K562 (cell line): ENCODE results near the gene CCDC61. TPM values are rescaled to one million over a fixed set of nuclear protein-coding genes. Genes with fewer than 3 reads are reported as not detected.

ENCODE experiments used
- ARID1B ChIP-seq: fragments of 450-650 bp; IDR thresholded peaks from 2 replicates; pipeline ENCODE4 v1.6.1; 2016; ENCODE audit warnings: antibody characterized with exemption, mild to moderate bottlenecking, inconsistent platforms
- CHD7 ChIP-seq: fragments of 200-600 bp; sonication (generic); IDR thresholded peaks from one replicate; pipeline ENCODE4 v1.6.1; 2012; ENCODE audit warnings: mild to moderate bottlenecking, low read depth, low read length, inconsistent platforms
- ETS2 ChIP-seq: IDR thresholded peaks from 2 replicates; pipeline ENCODE4 v1.6.1; 2016; ENCODE audit warnings: borderline replicate concordance, missing genetic modification characterization, mild to moderate bottlenecking, moderate library complexity, missing compliant biosample characterization; ENCODE audit not compliant: poor library complexity, severe bottlenecking
- MCM2 ChIP-seq: fragments of 450-650 bp; IDR thresholded peaks from 2 replicates; pipeline ENCODE4 v1.6.1; 2017; ENCODE audit warnings: low read depth, mild to moderate bottlenecking
- NFATC3 ChIP-seq: fragments of 450-650 bp; IDR thresholded peaks from 2 replicates; pipeline ENCODE4 v1.6.1; 2017; ENCODE audit warnings: mild to moderate bottlenecking
- NR2C2 ChIP-seq, 2 experiments: fragments of 200-800 bp in 1 of 2; sonication (Bioruptor generic) in 1 of 2; sonication (generic) in 1 of 2; formaldehyde crosslinking in 1 of 2; IDR thresholded peaks; 2 replicates each; pipeline versions ENCODE4 v1.6.1 to v1.8.0; 2016 to 2022; ENCODE audit warnings: mild to moderate bottlenecking in 1 of 2, missing compliant biosample characterization in 1 of 2, missing genetic modification characterization in 1 of 2, missing genetic modification reagents in 1 of 2
- SMAD4 ChIP-seq: fragments of 250-450 bp; sonication (Bioruptor Pico); conservative IDR thresholded peaks from 2 replicates; pipeline ENCODE4 v1.8.0; 2021; ENCODE audit warnings: inconsistent platforms, mild to moderate bottlenecking, moderate library complexity
- TAF9B ChIP-seq: fragments of 450-650 bp; IDR thresholded peaks from 2 replicates; pipeline ENCODE4 v1.6.1; 2018; ENCODE audit warnings: mild to moderate bottlenecking; ENCODE audit not compliant: partially characterized antibody
- TEAD4 ChIP-seq, 2 experiments: sonication (generic) in 1 of 2; formaldehyde crosslinking in 1 of 2; IDR thresholded peaks; 2 replicates each; pipeline versions ENCODE4 v1.6.1 to v1.8.0; 2012 to 2022; ENCODE audit warnings: borderline replicate concordance in 1 of 2, inconsistent platforms in 1 of 2, low read length in 1 of 2, mild to moderate bottlenecking in 1 of 2, missing genetic modification reagents in 1 of 2
- TOE1 ChIP-seq, 2 experiments: fragments of 450-650 bp in 1 of 2; sonication (generic) in 1 of 2; formaldehyde crosslinking in 1 of 2; IDR thresholded peaks; 2 replicates each; pipeline versions ENCODE4 v1.7.1 to v1.8.0; 2016 to 2022; ENCODE audit warnings: borderline replicate concordance in 2 of 2, mild to moderate bottlenecking in 2 of 2, antibody characterized with exemption in 1 of 2, inconsistent platforms in 1 of 2, low read depth in 1 of 2, missing genetic modification reagents in 1 of 2, moderate library complexity in 1 of 2
- ZBTB17 ChIP-seq: fragments of 450-650 bp; formaldehyde crosslinking; IDR thresholded peaks from 2 replicates; pipeline ENCODE4 v1.4.0; 2020; ENCODE audit warnings: mild to moderate bottlenecking
- ZEB2 ChIP-seq: fragments of 450-650 bp; IDR thresholded peaks from 2 replicates; pipeline ENCODE4 v1.6.1; 2016
- ZNF140 ChIP-seq: fragments of 250-450 bp; sonication (Bioruptor Pico); IDR thresholded peaks from 2 replicates; pipeline ENCODE4 v1.8.0; 2021; ENCODE audit warnings: moderate library complexity, mild to moderate bottlenecking, inconsistent platforms
- ZNF583 ChIP-seq: fragments of 250-450 bp; sonication (Bioruptor Pico); IDR thresholded peaks from 2 replicates; pipeline ENCODE4 v1.4.0; 2020
- polyA plus RNA-seq, 8 experiments: library from polyadenylated mRNA; depleted of rRNA in 4 of 8; stranded (reverse) in 5 of 8; unstranded in 3 of 8; fragments of >200 nt; fragmentation: Nextera tagmentation in 2 of 8; fragmentation: Illumina TruSeq in 1 of 8; extraction: Ambion mirVana in 2 of 8; extraction: Trizol in 1 of 8; gene quantifications; 2 replicates each; pipeline versions ENCODE4 v1.2.1 to v1.2.3, GENCODE V29; 2011 to 2014; ENCODE audit warnings: inconsistent platforms in 1 of 8, missing spikeins in 1 of 8
- total RNA-seq, 7 experiments: library from RNA; depleted of rRNA in 6 of 7; stranded (reverse); fragments of >200 nt in 6 of 7; fragmentation: Illumina TruSeq in 2 of 7; extraction: Trizol in 2 of 7; gene quantifications; 2 replicates each; pipeline versions ENCODE4 v1.2.1 to v1.2.3, GENCODE V29; 2011 to 2021; ENCODE audit warnings: low replicate concordance in 1 of 7
- TF ChIP-seq, protein P1 (sequence below): sonication (generic); formaldehyde crosslinking; IDR thresholded peaks from 2 replicates; pipeline ENCODE4 v1.8.1; 2023; ENCODE audit warnings: mild to moderate bottlenecking, missing genetic modification reagents, moderate library complexity

CCDC61 gene
- total and polyA plus RNA-seq, 9 of the 15 experiments (the other 6 are each of a cell fraction or from before 2014, with no cell fraction given), result 0.07 to 27.0 (median 10.3) TPM

GRCh38 chr19:45994456-45994997, 740 bp upstream of the CCDC61 start (continued):
- TF ChIP-seq CHD7, result no peak
- peak; percentile 8; the same call in 1 of the 2 replicates for TF ChIP-seq ARID1B
- no peak for TF ChIP-seq TAF9B
- TF ChIP-seq NR2C2 (CRISPR knock-in tag; IDR thresholded peaks at IDR 0.05), result no peak
- no peak for TF ChIP-seq NR2C2 (tag; IDR thresholded peaks at IDR 0.05)
- no peak for TF ChIP-seq ZBTB17
- TF ChIP-seq, protein P1, sequence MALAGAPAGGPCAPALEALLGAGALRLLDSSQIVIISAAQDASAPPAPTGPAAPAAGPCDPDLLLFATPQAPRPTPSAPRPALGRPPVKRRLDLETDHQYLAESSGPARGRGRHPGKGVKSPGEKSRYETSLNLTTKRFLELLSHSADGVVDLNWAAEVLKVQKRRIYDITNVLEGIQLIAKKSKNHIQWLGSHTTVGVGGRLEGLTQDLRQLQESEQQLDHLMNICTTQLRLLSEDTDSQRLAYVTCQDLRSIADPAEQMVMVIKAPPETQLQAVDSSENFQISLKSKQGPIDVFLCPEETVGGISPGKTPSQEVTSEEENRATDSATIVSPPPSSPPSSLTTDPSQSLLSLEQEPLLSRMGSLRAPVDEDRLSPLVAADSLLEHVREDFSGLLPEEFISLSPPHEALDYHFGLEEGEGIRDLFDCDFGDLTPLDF (CRISPR knock-in tag), result no peak
- no peak for TF ChIP-seq ZNF583 (CRISPR knock-in tag)
- TF ChIP-seq ETS2 (tag), result no peak
- 0 out of 2 replicates have a peak, but pooled peaks have one; percentile 13 for TF ChIP-seq TOE1 (IDR thresholded peaks at IDR 0.05; ENCODE audit: borderline replicate concordance)
- no peak for TF ChIP-seq TOE1 (CRISPR knock-in tag; IDR thresholded peaks at IDR 0.05; ENCODE audit: borderline replicate concordance, low read depth)
- TF ChIP-seq NFATC3, result no peak
- no peak for TF ChIP-seq ZEB2
- TF ChIP-seq ZNF140 (CRISPR knock-in tag), result no peak
- no peak for TF ChIP-seq TEAD4 (IDR thresholded peaks at IDR 0.05; ENCODE audit: low read length)
- no peak for TF ChIP-seq TEAD4 (CRISPR knock-in tag; IDR thresholded peaks at IDR 0.05; ENCODE audit: borderline replicate concordance)
- no peak for TF ChIP-seq SMAD4
- TF ChIP-seq MCM2, result no peak
